CD4-positive, alpha-beta memory T cell (primary cell): ENCODE results near the gene ACOT12. TPM values are rescaled to one million over a fixed set of nuclear protein-coding genes. Genes with fewer than 3 reads are reported as not detected.

Source experiments
- CTCF ChIA-PET: fragments of 350-600 bp; sonication (Branson Sonifier 250); formaldehyde crosslinking; loops from one replicate; lab custom pipeline; 2021; ENCODE audit warnings: inconsistent platforms; ENCODE audit not compliant: partially characterized antibody; lab: Charles Lee
- POLR2A ChIA-PET: fragments of 350-600 bp; sonication (Branson Sonifier 250); formaldehyde crosslinking; loops from one replicate; lab custom pipeline; 2021; ENCODE audit not compliant: partially characterized antibody; lab: Charles Lee
- DNase-seq, 5 donors: peaks; one replicate each; pipeline versions ENCODE4 v3.0.0 to v3.0.0-alpha.2; 2020 to 2022; ENCODE audit warnings: mixed read lengths in 1 of 5
- H3K27ac ChIP-seq: one replicate; pipeline ENCODE4 v1.7.0; 2013; ENCODE audit warnings: low read depth, low read length
- H3K27me3 ChIP-seq: 2 replicates; pipeline ENCODE4 v1.7.0; 2013; ENCODE audit warnings: mild to moderate bottlenecking, low read length, moderate library complexity; ENCODE audit not compliant: insufficient read depth
- H3K36me3 ChIP-seq: 2 replicates; pipeline ENCODE4 v1.7.0; 2013; ENCODE audit warnings: mild to moderate bottlenecking, low read length, moderate library complexity; ENCODE audit not compliant: insufficient read depth
- H3K4me1 ChIP-seq: 2 replicates; pipeline ENCODE4 v1.7.0; 2013; ENCODE audit warnings: mild to moderate bottlenecking, low read length, moderate library complexity; ENCODE audit not compliant: insufficient read depth
- H3K4me3 ChIP-seq, 2 donors: one replicate each; pipeline ENCODE4 v1.7.0; 2013; ENCODE audit warnings: low read length in 2 of 2, mild to moderate bottlenecking in 1 of 2
- H3K9me3 ChIP-seq, 2 donors: one replicate each; pipeline ENCODE4 v1.7.0; 2013; ENCODE audit warnings: low read length in 2 of 2, control low read depth in 1 of 2; ENCODE audit not compliant: control insufficient read depth in 1 of 2
- H3K27ac Mint-ChIP-seq, 7 donors: one replicate each; pipeline ENCODE4 v1.8.0; 2020 to 2021; ENCODE audit warnings: mixed read lengths in 7 of 7, mild to moderate bottlenecking in 6 of 7, inconsistent platforms in 3 of 7, moderate library complexity in 3 of 7
- H3K27me3 Mint-ChIP-seq, 2 donors: one replicate each; pipeline ENCODE4 v1.8.0; 2020 to 2021; ENCODE audit warnings: mixed read lengths in 2 of 2
- H3K36me3 Mint-ChIP-seq, 2 donors: one replicate each; pipeline ENCODE4 v1.8.0; 2020 to 2021; ENCODE audit warnings: mixed read lengths in 2 of 2, inconsistent platforms in 1 of 2, mild to moderate bottlenecking in 1 of 2
- H3K4me1 Mint-ChIP-seq, 4 donors: one replicate each; pipeline ENCODE4 v1.8.0; 2020 to 2021; ENCODE audit warnings: mixed read lengths in 4 of 4, mild to moderate bottlenecking in 1 of 4
- H3K4me3 Mint-ChIP-seq, 8 donors: one replicate each; pipeline ENCODE4 v1.8.0; 2020 to 2021; ENCODE audit warnings: mixed read lengths in 8 of 8, mild to moderate bottlenecking in 7 of 8, moderate library complexity in 6 of 8, inconsistent platforms in 3 of 8
- H3K9me3 Mint-ChIP-seq, 8 donors: one replicate each; pipeline ENCODE4 v1.8.0; 2020 to 2021; ENCODE audit warnings: mixed read lengths in 8 of 8, mild to moderate bottlenecking in 5 of 8, inconsistent platforms in 3 of 8, moderate library complexity in 1 of 8
- intact Hi-C: fragments of 100-400 bp; cut with micrococcal nuclease; formaldehyde crosslinking; loops from one replicate; pipeline ENCODE4 v1.15.1; 2023
- polyA plus RNA-seq, 2 donors: library from polyadenylated mRNA; unstranded; fragments of 300-500 nt; fragmentation: Illumina TruSeq; gene quantifications; one replicate each; pipeline ENCODE4 v1.2.3, GENCODE V29; 2021
- total RNA-seq, 2 experiments: library from RNA; stranded (reverse); gene quantifications; one replicate each; pipeline ENCODE4 v1.2.3, GENCODE V29; 2021

The ACOT12 gene
- total and polyA plus RNA-seq, 4 experiments from 2014 or later = 0.41 TPM; not detected in 3

GRCh38 chr5:81335946-81336345, 58.0 kb downstream of the ACOT12 start:
- ChIA-PET CTCF (no interaction called here), POLR2A (no interaction called here)
- H3K27ac ChIP-seq = no peak overlapping the region
- no peaks in the 10 kb centered on the region for H3K27me3 ChIP-seq
- H3K36me3 Mint-ChIP-seq = no peaks in the 10 kb centered on the region
- H3K9me3 ChIP-seq = no peaks in the 10 kb centered on the region
- no peaks in the 10 kb centered on the region for H3K4me1 ChIP-seq
- peaks cover 0 to 3% (median 0%) of the 10 kb centered on the region in 4 donors for H3K4me1 Mint-ChIP-seq
- no peak overlapping the region for H3K27ac Mint-ChIP-seq
- H3K27me3 Mint-ChIP-seq = peaks cover 0 to 7% of the 10 kb centered on the region in 2 donors
- H3K9me3 Mint-ChIP-seq = peaks cover 0 to 8% (median 3%) of the 10 kb centered on the region in 8 donors
- intact Hi-C loops = no loop called here
- DNase-seq = no peak
- H3K36me3 ChIP-seq = no peaks in the 10 kb centered on the region
- no peak overlapping the region for H3K4me3 ChIP-seq
- no peak overlapping the region for H3K4me3 Mint-ChIP-seq

- Histone ChIP-seq H3K27ac (no peak overlapping the region), H3K27me3 (no peaks in the 10 kb centered on the region), H3K4me3 (no peak overlapping the region), H3K9me3 (no peaks in the 10 kb centered on the region), H3K4me1 (no peaks in the 10 kb centered on the region), H3K36me3 (no peaks in the 10 kb centered on the region)
- peak overlapping the region in 4 of 8 donors; percentile 2 to 59 (median 34) for H3K4me3 Mint-ChIP-seq
- POLR2A ChIA-PET = interaction anchor here (0.6 kb wide), 1 partner anchor 79 kb away, joined by 3 read pairs; no protein-coding TSS in a partner anchor
- no peaks in the 10 kb centered on the region for H3K36me3 Mint-ChIP-seq
- DNase-seq = no peak
- CTCF ChIA-PET = no interaction called here
- peak overlapping the region in 2 of 7 donors; percentile 50 to 74 for H3K27ac Mint-ChIP-seq
- peaks cover 0 to 3% (median 0%) of the 10 kb centered on the region in 4 donors for H3K4me1 Mint-ChIP-seq
- H3K9me3 Mint-ChIP-seq = peaks cover 0 to 8% (median 3%) of the 10 kb centered on the region in 8 donors
- intact Hi-C loops = no loop called here
- H3K27me3 Mint-ChIP-seq = peaks cover 0 to 6% of the 10 kb centered on the region in 2 donors
Measured at GRCh38 chr5:81334304-81335061, 59.5 kb downstream of the ACOT12 start.

GRCh38 chr5:81326554-81326953, 67.4 kb downstream of the ACOT12 start:
- DNase-seq = no peak
- no peaks in the 10 kb centered on the region for H3K36me3 ChIP-seq
- intact Hi-C loops = no loop called here
- H3K27ac ChIP-seq = no peak overlapping the region
- Mint-ChIP-seq H3K4me3 (no peak overlapping the region), H3K36me3 (no peaks in the 10 kb centered on the region), H3K4me1 (no peaks in the 10 kb centered on the region), H3K9me3 (no peaks in the 10 kb centered on the region), H3K27me3 (no peaks in the 10 kb centered on the region), H3K27ac (no peak overlapping the region)
- ChIA-PET CTCF (no interaction called here), POLR2A (no interaction called here)
- H3K27me3 ChIP-seq = no peaks in the 10 kb centered on the region
- no peaks in the 10 kb centered on the region for H3K4me1 ChIP-seq
- no peaks in the 10 kb centered on the region for H3K9me3 ChIP-seq
- no peak overlapping the region for H3K4me3 ChIP-seq

GRCh38 chr5:81317536-81317935, 76.4 kb downstream of the ACOT12 start:
- Histone ChIP-seq H3K4me3 (no peak overlapping the region), H3K27me3 (no peaks in the 10 kb centered on the region), H3K9me3 (no peaks in the 10 kb centered on the region), H3K4me1 (no peaks in the 10 kb centered on the region), H3K36me3 (no peaks in the 10 kb centered on the region), H3K27ac (no peak overlapping the region)
- peaks cover 11 to 23% of the 10 kb centered on the region in 2 donors for H3K36me3 Mint-ChIP-seq
- no peak overlapping the region for H3K4me3 Mint-ChIP-seq
- intact Hi-C loops = no loop called here
- no peaks in the 10 kb centered on the region for H3K27me3 Mint-ChIP-seq
- peaks cover 0 to 2% (median 0%) of the 10 kb centered on the region in 8 donors for H3K9me3 Mint-ChIP-seq
- no peak for DNase-seq
- ChIA-PET POLR2A (no interaction called here), CTCF (no interaction called here)
- H3K27ac Mint-ChIP-seq = no peak overlapping the region
- H3K4me1 Mint-ChIP-seq = no peaks in the 10 kb centered on the region

- POLR2A ChIA-PET = no interaction called here
- Histone ChIP-seq H3K27me3 (no peaks in the 10 kb centered on the region), H3K4me3 (no peak overlapping the region), H3K36me3 (no peaks in the 10 kb centered on the region), H3K9me3 (no peaks in the 10 kb centered on the region), H3K27ac (no peak overlapping the region), H3K4me1 (no peaks in the 10 kb centered on the region)
- CTCF ChIA-PET = no interaction called here
- Mint-ChIP-seq H3K27ac (peak overlapping the region in 1 of 7 donors; percentile 41), H3K4me3 (no peak overlapping the region), H3K4me1 (no peaks in the 10 kb centered on the region), H3K27me3 (no peaks in the 10 kb centered on the region), H3K36me3 (peaks cover 17 to 31% of the 10 kb centered on the region in 2 donors), H3K9me3 (peaks cover 0 to 2% (median 0%) of the 10 kb centered on the region in 8 donors)
- DNase-seq = no peak
- intact Hi-C loops = no loop called here
Measured at GRCh38 chr5:81316571-81316970, 77.4 kb downstream of the ACOT12 start.

GRCh38 chr5:81315830-81316229, 78.1 kb downstream of the ACOT12 start:
- Histone ChIP-seq H3K27ac (no peak overlapping the region), H3K27me3 (no peaks in the 10 kb centered on the region), H3K9me3 (no peaks in the 10 kb centered on the region), H3K36me3 (peaks cover 4% of the 10 kb centered on the region), H3K4me1 (no peaks in the 10 kb centered on the region), H3K4me3 (no peak overlapping the region)
- Mint-ChIP-seq H3K9me3 (peaks cover 0 to 2% (median 0%) of the 10 kb centered on the region in 8 donors), H3K27me3 (no peaks in the 10 kb centered on the region), H3K36me3 (peaks cover 23 to 39% of the 10 kb centered on the region in 2 donors), H3K4me3 (no peak overlapping the region), H3K4me1 (no peaks in the 10 kb centered on the region), H3K27ac (peak overlapping the region in 1 of 7 donors; percentile 13)
- intact Hi-C loops = no loop called here
- DNase-seq = no peak
- ChIA-PET POLR2A (no interaction called here), CTCF (interaction anchor here (1.7 kb wide), 1 partner anchor 16 kb away, joined by 4 read pairs; no protein-coding TSS in a partner anchor)

GRCh38 chr5:81315336-81315735, 78.6 kb downstream of the ACOT12 start:
- no peaks in the 10 kb centered on the region for H3K9me3 ChIP-seq
- H3K4me3 ChIP-seq = no peak overlapping the region
- no peak overlapping the region for H3K27ac ChIP-seq
- ChIA-PET CTCF (interaction anchor here (1.7 kb wide), 1 partner anchor 16 kb away, joined by 4 read pairs; no protein-coding TSS in a partner anchor), POLR2A (no interaction called here)
- H3K36me3 ChIP-seq = peaks cover 6% of the 10 kb centered on the region
- peaks cover 26 to 43% of the 10 kb centered on the region in 2 donors for H3K36me3 Mint-ChIP-seq
- H3K4me1 ChIP-seq = no peaks in the 10 kb centered on the region
- H3K4me3 Mint-ChIP-seq = no peak overlapping the region
- H3K4me1 Mint-ChIP-seq = no peaks in the 10 kb centered on the region
- H3K27me3 ChIP-seq = no peaks in the 10 kb centered on the region
- H3K27ac Mint-ChIP-seq = peak overlapping the region in 1 of 7 donors; percentile 0
- intact Hi-C loops = no loop called here
- no peaks in the 10 kb centered on the region for H3K27me3 Mint-ChIP-seq
- peaks cover 0 to 2% (median 0%) of the 10 kb centered on the region in 8 donors for H3K9me3 Mint-ChIP-seq
- no peak for DNase-seq
